NB4 (cell line): Measurements from ENCODE around the gene AZIN2.

Source experiments
- CTCF ChIP-seq: IDR thresholded peaks from one replicate; pipeline ENCODE4 v1.5.1; 2012; ENCODE audit warnings: low read depth, low read length
- POLR2A ChIP-seq: IDR thresholded peaks from 2 replicates; pipeline ENCODE4 v1.6.1; 2011; ENCODE audit warnings: mild to moderate bottlenecking; ENCODE audit not compliant: insufficient read length; ENCODE audit errors: extremely low read depth

GRCh38 chr1:33049371-33049770 is 31.6 kb upstream of the AZIN2 start:
- TF ChIP-seq CTCF, result no peak
- no peak for TF ChIP-seq POLR2A
